SU-DHL-6 (cell line): ENCODE data around the gene BMP4.

Source experiments
- EZH2phosphoT487 ChIP-seq: fragments of 200-600 bp; sonication (generic), shearing (Covaris generic); conservative IDR thresholded peaks from 2 replicates; pipeline ENCODE4 v1.6.1; 2018; ENCODE audit warnings: mild to moderate bottlenecking, antibody characterized with exemption, low read length, moderate library complexity, mixed read lengths
- TF ChIP-seq, protein P1 (sequence below): fragments of 200-600 bp; sonication (generic); IDR thresholded peaks from one replicate; pipeline ENCODE4 v1.5.1; 2017; ENCODE audit warnings: antibody characterized with exemption, mild to moderate bottlenecking, low read length, moderate library complexity; ENCODE audit not compliant: insufficient read depth, poor library complexity, severe bottlenecking

DNA sequence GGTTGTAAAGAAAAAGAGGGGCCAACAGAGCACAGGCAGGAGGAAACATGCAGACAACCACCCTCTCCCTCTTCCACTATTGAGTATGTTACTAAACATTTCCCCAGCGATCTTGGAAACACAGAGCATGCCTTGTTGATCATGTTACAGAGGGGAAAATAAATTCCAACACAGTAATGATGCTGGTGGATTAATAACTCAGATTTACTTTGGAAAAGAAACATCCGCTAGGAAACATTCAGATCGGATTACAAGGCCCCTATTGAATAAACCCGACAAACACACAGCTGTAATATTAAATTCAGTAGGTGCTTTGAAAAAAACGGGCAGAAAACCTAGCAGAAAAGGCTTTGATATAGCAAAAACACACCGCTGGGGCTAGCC lies 5.4 kb downstream of the BMP4 start:
- TF ChIP-seq, protein P1, sequence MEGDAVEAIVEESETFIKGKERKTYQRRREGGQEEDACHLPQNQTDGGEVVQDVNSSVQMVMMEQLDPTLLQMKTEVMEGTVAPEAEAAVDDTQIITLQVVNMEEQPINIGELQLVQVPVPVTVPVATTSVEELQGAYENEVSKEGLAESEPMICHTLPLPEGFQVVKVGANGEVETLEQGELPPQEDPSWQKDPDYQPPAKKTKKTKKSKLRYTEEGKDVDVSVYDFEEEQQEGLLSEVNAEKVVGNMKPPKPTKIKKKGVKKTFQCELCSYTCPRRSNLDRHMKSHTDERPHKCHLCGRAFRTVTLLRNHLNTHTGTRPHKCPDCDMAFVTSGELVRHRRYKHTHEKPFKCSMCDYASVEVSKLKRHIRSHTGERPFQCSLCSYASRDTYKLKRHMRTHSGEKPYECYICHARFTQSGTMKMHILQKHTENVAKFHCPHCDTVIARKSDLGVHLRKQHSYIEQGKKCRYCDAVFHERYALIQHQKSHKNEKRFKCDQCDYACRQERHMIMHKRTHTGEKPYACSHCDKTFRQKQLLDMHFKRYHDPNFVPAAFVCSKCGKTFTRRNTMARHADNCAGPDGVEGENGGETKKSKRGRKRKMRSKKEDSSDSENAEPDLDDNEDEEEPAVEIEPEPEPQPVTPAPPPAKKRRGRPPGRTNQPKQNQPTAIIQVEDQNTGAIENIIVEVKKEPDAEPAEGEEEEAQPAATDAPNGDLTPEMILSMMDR, result no peak
- TF ChIP-seq EZH2phosphoT487, result no peak
